Activated T-helper 17 cell treated with anti-CD3 and anti-CD28 coated beads, Interleukin-2, amount 50 U/mL, for 72 hours (primary cell): Measurements from ENCODE around the gene ADI1. TPM values are rescaled to one million over a fixed set of nuclear protein-coding genes. Genes with fewer than 3 reads are reported as not detected.
A peak's percentile ranks its signal among the peaks of the same experiment; 100 is the strongest.

ENCODE experiments used
- ATAC-seq: fragments of 150-1000 bp; cut with Tn5 transposase; replicated peaks from 2 replicates; pipeline ENCODE4 v1.10.0; 2021; ENCODE audit warnings: mild to moderate bottlenecking, moderate library complexity
- H3K27ac Mint-ChIP-seq: one replicate; pipeline ENCODE4 v1.8.0; 2022; ENCODE audit warnings: mixed read lengths
- H3K27me3 Mint-ChIP-seq: one replicate; pipeline ENCODE4 v1.8.0; 2022; ENCODE audit warnings: mixed read lengths
- H3K36me3 Mint-ChIP-seq: one replicate; pipeline ENCODE4 v1.8.0; 2022; ENCODE audit warnings: low read depth, mild to moderate bottlenecking, mixed read lengths
- H3K4me1 Mint-ChIP-seq: one replicate; pipeline ENCODE4 v1.8.0; 2022; ENCODE audit warnings: mixed read lengths
- H3K4me3 Mint-ChIP-seq: one replicate; pipeline ENCODE4 v1.8.0; 2022; ENCODE audit warnings: mild to moderate bottlenecking, mixed read lengths
- H3K9me3 Mint-ChIP-seq: one replicate; pipeline ENCODE4 v1.8.0; 2022; ENCODE audit warnings: mixed read lengths
- total RNA-seq, 2 donors: library from RNA; stranded (reverse); gene quantifications; one replicate each; pipeline ENCODE4 v1.2.3, GENCODE V29; 2022

ADI1 gene, protein sequence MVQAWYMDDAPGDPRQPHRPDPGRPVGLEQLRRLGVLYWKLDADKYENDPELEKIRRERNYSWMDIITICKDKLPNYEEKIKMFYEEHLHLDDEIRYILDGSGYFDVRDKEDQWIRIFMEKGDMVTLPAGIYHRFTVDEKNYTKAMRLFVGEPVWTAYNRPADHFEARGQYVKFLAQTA
- total RNA-seq: 10 to 100 TPM; 25.8 to 26.0 TPM

- Mint-ChIP-seq H3K4me1 (peaks cover 18% of the 10 kb centered on the region), H3K4me3 (peak within 1 kb of the TSS; percentile 84), H3K9me3 (peaks cover 4% of the 10 kb centered on the region), H3K27ac (peak within 1 kb of the TSS; percentile 90), H3K27me3 (no peaks in the 10 kb centered on the region), H3K36me3 (peaks cover 8% of the 10 kb centered on the region)
- peak; percentile 84 for ATAC-seq
Measured at GRCh38 chr2:3519255-3520205, at the start of gene ADI1. TSS of gene ADI1 (minus strand) at chr2:3519531. CDS start at chr2:3519487, 44 bp downstream.

DNA sequence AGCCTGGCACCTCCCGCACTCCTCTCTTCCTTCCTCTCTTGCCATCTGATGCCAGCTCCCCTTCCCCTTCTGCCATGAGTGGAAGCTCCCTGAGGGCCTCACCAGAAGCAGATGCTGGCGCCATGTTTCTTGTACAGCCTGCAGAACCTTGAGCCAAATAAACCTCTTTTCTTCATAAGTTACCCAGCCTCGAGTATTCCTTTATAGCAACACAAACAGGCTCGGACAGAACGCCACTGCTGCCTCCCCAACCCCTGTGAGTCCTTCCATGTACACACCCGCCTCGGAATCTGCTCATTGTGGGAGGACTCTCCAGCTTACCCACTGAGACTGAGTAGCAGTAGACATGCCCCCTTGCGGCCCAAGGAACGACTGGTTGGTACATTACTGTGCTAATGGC lies 47.5 kb upstream of the ADI1 start:
- no peaks in the 10 kb centered on the region for H3K4me1 Mint-ChIP-seq
- H3K36me3 Mint-ChIP-seq: no peaks in the 10 kb centered on the region

GRCh38 chr2:3565117-3565516 lies 45.8 kb upstream of the ADI1 start:
- Mint-ChIP-seq H3K9me3 (no peaks in the 10 kb centered on the region), H3K27me3 (no peaks in the 10 kb centered on the region), H3K27ac (no peak overlapping the region), H3K4me1 (no peaks in the 10 kb centered on the region), H3K4me3 (no peak overlapping the region), H3K36me3 (peaks cover 13% of the 10 kb centered on the region)
- no peak for ATAC-seq

More for the DNA sequence above, 47.5 kb upstream of the ADI1 start:
- ATAC-seq: no peak
- H3K4me3 Mint-ChIP-seq: no peak overlapping the region
- no peaks in the 10 kb centered on the region for H3K27me3 Mint-ChIP-seq
- no peaks in the 10 kb centered on the region for H3K9me3 Mint-ChIP-seq
- no peak overlapping the region for H3K27ac Mint-ChIP-seq

DNA sequence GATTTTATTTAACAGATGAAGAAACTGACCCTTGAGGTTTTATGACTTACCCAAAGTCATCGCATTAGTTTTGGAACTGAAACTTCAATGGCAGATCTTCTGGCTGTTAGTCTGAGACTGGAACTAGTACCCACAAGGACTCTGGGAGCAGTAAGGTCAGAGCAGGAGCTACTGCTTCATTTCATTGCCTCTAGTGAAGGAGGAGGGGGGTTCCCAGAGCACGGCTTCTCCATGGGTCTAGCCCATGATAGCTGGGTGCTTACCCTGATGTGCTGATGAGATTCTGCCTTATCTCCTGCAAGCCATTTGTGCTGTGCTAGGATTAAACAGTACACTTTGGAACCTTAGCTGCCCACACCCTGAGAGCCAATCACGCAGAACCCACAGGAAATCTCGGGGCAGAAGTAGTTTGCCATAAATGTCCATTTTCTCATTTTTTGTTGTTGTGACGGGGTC lies 44.2 kb upstream of the ADI1 start:
- Mint-ChIP-seq H3K4me3 (no peak overlapping the region), H3K36me3 (peaks cover 24% of the 10 kb centered on the region), H3K27me3 (no peaks in the 10 kb centered on the region), H3K9me3 (no peaks in the 10 kb centered on the region), H3K27ac (no peak overlapping the region), H3K4me1 (no peaks in the 10 kb centered on the region)
- ATAC-seq: no peak

DNA sequence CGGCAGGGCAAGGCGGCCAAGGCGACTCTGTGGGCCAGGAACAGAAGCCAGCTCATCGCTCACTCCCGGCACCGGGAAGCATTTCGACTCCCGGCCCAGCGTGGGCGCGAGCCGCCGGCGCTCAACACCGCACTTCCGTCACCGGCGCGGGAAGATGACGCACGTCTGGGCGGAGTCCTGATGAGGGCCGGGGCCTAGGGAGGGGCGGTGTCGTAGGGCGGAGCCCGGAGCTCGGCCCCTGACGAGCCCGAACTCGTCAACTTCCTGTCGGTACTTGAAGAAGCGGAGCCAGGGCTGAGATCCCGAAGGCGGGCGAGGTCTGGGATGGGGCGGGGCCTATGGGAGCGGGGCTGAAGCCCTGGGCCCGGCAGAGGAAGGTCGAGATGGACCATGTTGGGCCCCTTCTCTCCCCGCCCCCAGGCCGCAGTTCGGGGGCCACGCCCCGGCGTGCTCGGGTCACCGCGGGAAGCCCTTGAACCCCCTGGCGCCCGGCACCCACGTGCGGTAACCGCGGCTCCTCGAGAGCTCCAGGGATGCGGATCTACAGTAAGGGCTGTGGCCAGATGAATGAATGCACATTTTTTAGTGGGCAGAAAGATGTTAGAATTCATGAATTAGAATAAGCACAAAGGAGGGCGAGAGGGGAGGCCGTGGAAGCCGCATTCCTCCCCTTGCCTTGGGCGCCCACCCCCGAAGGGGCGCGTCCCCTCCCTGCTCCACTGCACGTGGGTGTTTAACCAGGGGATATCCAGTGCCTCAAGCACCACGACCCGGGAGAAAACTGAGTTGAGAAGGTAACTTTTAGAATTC lies 39.1 kb upstream of the ADI1 start, which contains the start of gene RNASEH1:
TSS of gene RNASEH1 (minus strand) at position 129 of the 810 bp plus-strand sequence. CDS start at position 56, 73 bp downstream.
- peak; percentile 98 for ATAC-seq
- Mint-ChIP-seq H3K36me3 (peaks cover 75% of the 10 kb centered on the region), H3K4me3 (peak within 1 kb of the TSS; percentile 87), H3K27ac (peak within 1 kb of the TSS; percentile 93), H3K4me1 (no peaks in the 10 kb centered on the region), H3K27me3 (no peaks in the 10 kb centered on the region), H3K9me3 (no peaks in the 10 kb centered on the region)

DNA sequence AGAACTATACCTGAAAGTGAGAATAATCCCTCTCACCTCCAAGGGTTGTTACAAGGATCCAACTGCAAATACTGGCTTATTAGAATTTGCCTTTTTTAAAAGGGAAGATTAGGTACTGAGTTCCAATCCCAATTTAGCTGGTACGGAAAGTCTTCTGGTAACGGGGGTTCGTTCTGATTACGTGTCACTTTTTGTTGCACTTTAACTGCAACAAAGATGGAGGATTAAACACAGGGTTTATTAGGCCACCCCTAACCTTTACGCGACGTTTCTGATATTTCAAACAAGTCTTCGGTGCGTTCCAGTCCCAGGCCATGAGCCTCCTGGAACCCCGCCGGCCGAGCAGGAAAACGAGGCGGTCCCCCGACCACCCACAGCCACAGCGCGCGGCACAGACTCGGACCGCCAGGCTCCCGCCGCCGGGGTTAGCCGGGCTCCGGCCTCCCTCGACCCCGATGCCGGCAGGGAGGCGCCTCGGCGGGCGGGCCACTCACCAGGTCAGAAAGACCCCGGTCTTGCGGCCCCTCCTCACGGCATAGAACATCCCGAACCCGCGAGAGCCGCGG lies 38.4 kb upstream of the ADI1 start:
- no peaks in the 10 kb centered on the region for H3K4me1 Mint-ChIP-seq
- no peaks in the 10 kb centered on the region for H3K9me3 Mint-ChIP-seq
- no peaks in the 10 kb centered on the region for H3K27me3 Mint-ChIP-seq
- peak overlapping the region; percentile 87 for H3K4me3 Mint-ChIP-seq
- peaks cover 80% of the 10 kb centered on the region for H3K36me3 Mint-ChIP-seq
- ATAC-seq: no peak
- peak overlapping the region; percentile 93 for H3K27ac Mint-ChIP-seq

DNA sequence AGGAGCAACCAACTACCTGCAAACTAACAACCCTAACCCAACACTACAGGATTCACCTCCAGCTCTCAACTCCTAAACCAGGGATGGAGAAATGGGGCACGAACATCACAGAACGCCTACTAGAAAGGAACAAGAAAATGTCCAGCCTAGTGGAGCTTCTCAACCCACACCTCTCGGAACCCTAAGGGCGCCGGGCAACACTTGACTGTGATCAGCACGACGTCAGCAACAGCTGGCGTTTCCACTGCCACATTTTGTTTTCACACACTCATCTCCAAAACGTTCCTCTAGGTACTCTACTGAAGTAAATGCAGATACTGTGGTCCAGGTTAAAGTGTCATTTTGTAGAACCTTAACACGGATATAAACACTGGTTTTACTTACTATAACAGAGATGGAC lies 34.6 kb upstream of the ADI1 start:
- ATAC-seq: no peak
- no peak overlapping the region for H3K4me3 Mint-ChIP-seq
- H3K27ac Mint-ChIP-seq: peak overlapping the region; percentile 46
- H3K27me3 Mint-ChIP-seq: no peaks in the 10 kb centered on the region
- H3K36me3 Mint-ChIP-seq: peaks cover 95% of the 10 kb centered on the region
- H3K4me1 Mint-ChIP-seq: no peaks in the 10 kb centered on the region
- no peaks in the 10 kb centered on the region for H3K9me3 Mint-ChIP-seq

GRCh38 chr2:3547915-3548314 lies 28.6 kb upstream of the ADI1 start:
- no peaks in the 10 kb centered on the region for H3K9me3 Mint-ChIP-seq
- no peak overlapping the region for H3K27ac Mint-ChIP-seq
- H3K4me1 Mint-ChIP-seq: no peaks in the 10 kb centered on the region
- peaks cover 100% of the 10 kb centered on the region for H3K36me3 Mint-ChIP-seq
- no peaks in the 10 kb centered on the region for H3K27me3 Mint-ChIP-seq
- no peak overlapping the region for H3K4me3 Mint-ChIP-seq
- no peak for ATAC-seq

DNA sequence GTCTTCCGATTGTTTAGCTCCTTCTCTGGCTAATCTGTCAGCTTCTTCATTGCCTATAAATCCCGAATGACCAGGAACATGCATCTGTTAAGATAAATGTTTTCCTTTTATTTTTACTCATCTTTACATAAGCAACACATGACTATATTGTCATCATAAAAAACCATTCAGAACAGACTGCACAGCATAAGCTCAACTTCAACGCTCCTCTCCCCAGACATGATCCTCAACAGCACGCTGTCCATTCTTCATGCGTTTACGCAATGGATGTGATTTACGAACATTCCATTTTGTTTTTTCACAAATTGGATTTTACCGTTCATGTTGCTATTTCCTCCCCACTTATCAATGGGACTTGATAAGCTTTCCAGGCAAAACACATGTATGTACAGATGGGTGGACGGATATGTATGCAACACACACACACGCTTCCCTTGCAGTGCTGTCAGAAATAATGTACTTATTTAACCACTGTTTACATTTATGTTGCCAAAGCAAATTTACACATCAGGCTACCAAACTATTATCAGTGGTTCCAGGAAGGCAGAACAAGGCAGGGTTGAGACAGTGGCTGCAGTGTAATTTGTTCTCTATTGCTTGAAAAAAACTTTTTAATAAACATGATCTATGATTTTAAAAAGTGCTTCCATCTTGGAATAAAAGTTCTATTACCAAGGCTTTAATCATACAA lies 26.6 kb upstream of the ADI1 start:
- Mint-ChIP-seq H3K4me1 (no peaks in the 10 kb centered on the region), H3K27ac (no peak overlapping the region), H3K36me3 (peaks cover 100% of the 10 kb centered on the region), H3K27me3 (no peaks in the 10 kb centered on the region), H3K9me3 (no peaks in the 10 kb centered on the region), H3K4me3 (no peak overlapping the region)
- ATAC-seq: no peak

DNA sequence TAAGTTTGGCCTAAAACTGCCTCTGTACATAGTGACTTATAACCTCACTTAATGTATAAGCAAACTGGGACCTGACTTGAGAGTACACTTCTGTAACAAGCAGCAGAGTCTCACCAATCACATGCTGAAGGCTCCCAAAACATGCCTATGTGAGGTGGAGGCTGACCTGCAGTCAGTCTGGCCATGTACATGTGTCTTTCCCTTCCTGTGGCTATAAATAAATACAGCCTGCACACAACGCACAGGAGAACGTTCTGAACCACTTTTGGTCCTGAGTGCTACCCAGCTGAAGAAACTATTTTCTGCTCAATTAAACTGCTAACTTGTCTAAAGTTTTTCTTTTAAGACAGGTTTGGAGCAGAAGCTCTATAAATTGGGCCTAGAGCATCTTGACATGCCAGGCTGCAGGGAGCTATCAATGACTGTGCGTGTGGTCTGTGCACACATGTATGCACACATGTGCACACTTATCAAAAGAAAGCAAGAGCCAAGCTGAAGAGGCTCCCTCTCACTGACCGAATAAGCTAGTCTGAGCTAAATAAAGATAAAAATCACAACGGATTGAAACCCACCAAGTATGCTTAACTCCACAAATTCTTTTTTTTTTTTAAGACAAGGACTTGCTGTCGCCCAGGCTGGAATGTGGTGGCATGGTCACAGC lies 23.8 kb upstream of the ADI1 start:
- no peak overlapping the region for H3K27ac Mint-ChIP-seq

GRCh38 chr2:3542107-3542506 lies 22.8 kb upstream of the ADI1 start:
- ATAC-seq: no peak
- H3K27ac Mint-ChIP-seq: no peak overlapping the region
- peaks cover 82% of the 10 kb centered on the region for H3K36me3 Mint-ChIP-seq
- no peaks in the 10 kb centered on the region for H3K27me3 Mint-ChIP-seq
- H3K9me3 Mint-ChIP-seq: no peaks in the 10 kb centered on the region
- H3K4me3 Mint-ChIP-seq: no peak overlapping the region
- no peaks in the 10 kb centered on the region for H3K4me1 Mint-ChIP-seq

More for the DNA sequence above, 23.8 kb upstream of the ADI1 start:
- Mint-ChIP-seq H3K4me1 (no peaks in the 10 kb centered on the region), H3K4me3 (no peak overlapping the region), H3K27me3 (no peaks in the 10 kb centered on the region), H3K36me3 (peaks cover 92% of the 10 kb centered on the region), H3K9me3 (no peaks in the 10 kb centered on the region)
- no peak for ATAC-seq

DNA sequence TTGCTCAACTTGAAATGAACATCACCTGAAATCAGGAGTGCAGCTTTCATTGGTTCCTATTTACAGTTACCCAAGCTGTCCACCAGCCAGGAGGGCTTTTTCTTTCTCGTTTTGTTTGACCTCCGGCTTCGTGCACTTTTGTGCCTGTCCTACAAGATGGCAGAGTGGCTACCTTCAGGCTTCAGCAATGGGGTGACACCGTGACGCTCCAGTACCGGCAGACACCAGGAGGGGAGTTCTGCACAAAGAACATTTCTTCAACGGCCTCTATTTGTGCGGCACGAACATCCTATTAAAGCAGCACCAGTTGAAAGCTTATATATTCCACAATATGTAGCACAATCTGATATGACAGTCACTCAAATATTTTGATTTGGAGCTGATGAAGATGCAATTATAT lies 20.5 kb upstream of the ADI1 start:
- Mint-ChIP-seq H3K36me3 (peaks cover 59% of the 10 kb centered on the region), H3K4me1 (no peaks in the 10 kb centered on the region), H3K4me3 (no peak overlapping the region), H3K27ac (no peak overlapping the region), H3K27me3 (no peaks in the 10 kb centered on the region), H3K9me3 (no peaks in the 10 kb centered on the region)
- ATAC-seq: no peak
